22Rv1 (cell line): Measurements from ENCODE around the gene SPATA6.

ENCODE experiments used
- ZFX ChIP-seq: fragments of 450-650 bp; IDR thresholded peaks from 2 replicates; pipeline ENCODE4 v1.6.1; 2017; ENCODE audit warnings: antibody characterized with exemption, borderline replicate concordance
- TF ChIP-seq, protein P1 (sequence below): fragments of 450-650 bp; IDR thresholded peaks from 2 replicates; pipeline ENCODE4 v1.5.1; 2017; ENCODE audit warnings: mild to moderate bottlenecking

DNA sequence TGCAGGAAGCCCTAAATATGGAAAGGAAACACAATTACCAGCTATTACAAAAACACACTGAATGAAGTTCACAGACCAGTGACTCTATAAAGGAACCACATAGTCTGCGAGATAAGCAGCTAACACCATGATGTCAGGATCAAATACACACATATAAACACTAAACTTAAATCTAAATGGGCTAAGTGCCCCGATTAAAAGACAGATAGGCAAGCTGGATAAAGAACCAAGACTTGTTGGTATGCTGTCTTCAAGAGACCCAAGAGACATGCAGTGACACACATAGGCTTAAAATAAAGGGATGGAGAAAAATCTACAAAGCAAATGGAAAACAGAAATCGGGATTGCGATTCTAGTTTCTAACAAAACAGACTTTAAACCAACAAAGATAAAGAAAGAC lies 127.6 kb downstream of the SPATA6 start:
- TF ChIP-seq, protein P1, sequence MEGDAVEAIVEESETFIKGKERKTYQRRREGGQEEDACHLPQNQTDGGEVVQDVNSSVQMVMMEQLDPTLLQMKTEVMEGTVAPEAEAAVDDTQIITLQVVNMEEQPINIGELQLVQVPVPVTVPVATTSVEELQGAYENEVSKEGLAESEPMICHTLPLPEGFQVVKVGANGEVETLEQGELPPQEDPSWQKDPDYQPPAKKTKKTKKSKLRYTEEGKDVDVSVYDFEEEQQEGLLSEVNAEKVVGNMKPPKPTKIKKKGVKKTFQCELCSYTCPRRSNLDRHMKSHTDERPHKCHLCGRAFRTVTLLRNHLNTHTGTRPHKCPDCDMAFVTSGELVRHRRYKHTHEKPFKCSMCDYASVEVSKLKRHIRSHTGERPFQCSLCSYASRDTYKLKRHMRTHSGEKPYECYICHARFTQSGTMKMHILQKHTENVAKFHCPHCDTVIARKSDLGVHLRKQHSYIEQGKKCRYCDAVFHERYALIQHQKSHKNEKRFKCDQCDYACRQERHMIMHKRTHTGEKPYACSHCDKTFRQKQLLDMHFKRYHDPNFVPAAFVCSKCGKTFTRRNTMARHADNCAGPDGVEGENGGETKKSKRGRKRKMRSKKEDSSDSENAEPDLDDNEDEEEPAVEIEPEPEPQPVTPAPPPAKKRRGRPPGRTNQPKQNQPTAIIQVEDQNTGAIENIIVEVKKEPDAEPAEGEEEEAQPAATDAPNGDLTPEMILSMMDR: no peak
- TF ChIP-seq ZFX: no peak
